Osteoblast (primary cell): ENCODE results near the gene TSSC4. TPM values are rescaled to one million over a fixed set of nuclear protein-coding genes. Genes with fewer than 3 reads are reported as not detected.
"Not testable (repeated sequence)": the region's sequence is repeated elsewhere in the genome, so short reads cannot be mapped to it uniquely, and the experiment has no call there.

ENCODE experiments used
- DNase-seq: peaks from one replicate; pipeline ENCODE4 v3.0.0; 2011; ENCODE audit warnings: low spot score, mixed read lengths; ENCODE audit not compliant: insufficient read length; ENCODE audit errors: missing footprints
- H2AFZ ChIP-seq: 2 replicates; pipeline ENCODE4 v1.6.0; 2011; ENCODE audit warnings: mild to moderate bottlenecking, low read length
- H3K27ac ChIP-seq: 2 replicates; pipeline ENCODE4 v1.5.1; 2011; ENCODE audit warnings: mild to moderate bottlenecking, low read depth, low read length, moderate library complexity
- H3K27me3 ChIP-seq: 2 replicates; pipeline ENCODE4 v1.6.0; 2012; ENCODE audit warnings: mild to moderate bottlenecking, control low read depth, inconsistent platforms, low read length, moderate library complexity; ENCODE audit not compliant: insufficient read depth
- H3K36me3 ChIP-seq: 2 replicates; pipeline ENCODE4 v1.5.1; 2011; ENCODE audit warnings: mild to moderate bottlenecking, low read length, control low read depth, moderate library complexity; ENCODE audit not compliant: insufficient read depth
- H3K4me1 ChIP-seq: 2 replicates; pipeline ENCODE4 v1.5.1; 2011; ENCODE audit warnings: mild to moderate bottlenecking, low read length, control low read depth, moderate library complexity; ENCODE audit not compliant: insufficient read depth
- H3K4me2 ChIP-seq: 2 replicates; pipeline ENCODE4 v1.6.0; 2011; ENCODE audit warnings: mild to moderate bottlenecking, low read length; ENCODE audit not compliant: insufficient read depth
- H3K4me3 ChIP-seq: fragments of 200-600 bp; sonication (generic); 3 replicates; pipeline ENCODE4 v1.5.1; 2012; ENCODE audit warnings: mild to moderate bottlenecking, low read length, inconsistent platforms; ENCODE audit not compliant: insufficient read depth
- H3K79me2 ChIP-seq: 2 replicates; pipeline ENCODE4 v1.6.0; 2012; ENCODE audit warnings: mild to moderate bottlenecking, low read length, control low read depth, inconsistent platforms; ENCODE audit not compliant: insufficient read depth
- H3K9me3 ChIP-seq: 2 replicates; pipeline ENCODE4 v1.5.1; 2011; ENCODE audit warnings: low read depth, low read length, control low read depth
- H4K20me1 ChIP-seq: 2 replicates; pipeline ENCODE4 v1.6.0; 2012; ENCODE audit warnings: mild to moderate bottlenecking, low read length, control low read depth; ENCODE audit not compliant: insufficient read depth
- total RNA-seq: library from RNA; depleted of rRNA; stranded (reverse); fragments of >200 nt; gene quantifications from 2 replicates; pipeline ENCODE4 v1.2.3, GENCODE V29; 2012
- TF ChIP-seq, protein P1 (sequence below): IDR thresholded peaks from 2 replicates; pipeline ENCODE4 v1.5.1; 2011; ENCODE audit warnings: mild to moderate bottlenecking, low read depth, low read length, moderate library complexity; ENCODE audit errors: extremely low read depth

Gene TSSC4
- total RNA-seq, 1 donor = 46.7 TPM

DNA sequence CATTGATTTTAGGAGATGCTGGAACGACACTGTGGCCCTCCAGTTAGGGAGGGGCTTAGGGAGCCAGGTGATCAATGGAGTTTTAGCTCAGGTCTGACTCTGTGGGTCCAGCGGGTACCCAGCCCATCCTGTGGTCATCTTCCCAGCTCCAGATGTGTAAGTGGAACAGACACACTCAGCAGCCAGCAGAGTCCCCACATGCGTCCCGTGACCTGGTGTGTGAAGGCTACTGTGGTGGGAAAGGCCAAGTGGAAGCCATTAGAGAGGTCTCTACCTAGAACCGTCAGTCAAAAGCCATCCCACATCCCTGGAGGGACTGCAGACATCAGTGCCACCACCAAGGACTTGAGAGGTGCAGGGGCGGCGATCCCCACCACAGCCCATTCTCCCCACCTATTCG is 43.3 kb upstream of the TSSC4 start:
- Histone ChIP-seq H3K4me2 (no peak overlapping the region), H3K9me3 (no peaks in the 10 kb centered on the region), H3K36me3 (no peaks in the 10 kb centered on the region), H4K20me1 (no peaks in the 10 kb centered on the region), H2AFZ (no peak overlapping the region), H3K4me3 (no peak overlapping the region), H3K27ac (no peak overlapping the region), H3K4me1 (peaks cover 4% of the 10 kb centered on the region), H3K79me2 (no peaks in the 10 kb centered on the region), H3K27me3 (no peaks in the 10 kb centered on the region)
- no peak for DNase-seq
- TF ChIP-seq, protein P1, sequence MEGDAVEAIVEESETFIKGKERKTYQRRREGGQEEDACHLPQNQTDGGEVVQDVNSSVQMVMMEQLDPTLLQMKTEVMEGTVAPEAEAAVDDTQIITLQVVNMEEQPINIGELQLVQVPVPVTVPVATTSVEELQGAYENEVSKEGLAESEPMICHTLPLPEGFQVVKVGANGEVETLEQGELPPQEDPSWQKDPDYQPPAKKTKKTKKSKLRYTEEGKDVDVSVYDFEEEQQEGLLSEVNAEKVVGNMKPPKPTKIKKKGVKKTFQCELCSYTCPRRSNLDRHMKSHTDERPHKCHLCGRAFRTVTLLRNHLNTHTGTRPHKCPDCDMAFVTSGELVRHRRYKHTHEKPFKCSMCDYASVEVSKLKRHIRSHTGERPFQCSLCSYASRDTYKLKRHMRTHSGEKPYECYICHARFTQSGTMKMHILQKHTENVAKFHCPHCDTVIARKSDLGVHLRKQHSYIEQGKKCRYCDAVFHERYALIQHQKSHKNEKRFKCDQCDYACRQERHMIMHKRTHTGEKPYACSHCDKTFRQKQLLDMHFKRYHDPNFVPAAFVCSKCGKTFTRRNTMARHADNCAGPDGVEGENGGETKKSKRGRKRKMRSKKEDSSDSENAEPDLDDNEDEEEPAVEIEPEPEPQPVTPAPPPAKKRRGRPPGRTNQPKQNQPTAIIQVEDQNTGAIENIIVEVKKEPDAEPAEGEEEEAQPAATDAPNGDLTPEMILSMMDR = no peak

DNA sequence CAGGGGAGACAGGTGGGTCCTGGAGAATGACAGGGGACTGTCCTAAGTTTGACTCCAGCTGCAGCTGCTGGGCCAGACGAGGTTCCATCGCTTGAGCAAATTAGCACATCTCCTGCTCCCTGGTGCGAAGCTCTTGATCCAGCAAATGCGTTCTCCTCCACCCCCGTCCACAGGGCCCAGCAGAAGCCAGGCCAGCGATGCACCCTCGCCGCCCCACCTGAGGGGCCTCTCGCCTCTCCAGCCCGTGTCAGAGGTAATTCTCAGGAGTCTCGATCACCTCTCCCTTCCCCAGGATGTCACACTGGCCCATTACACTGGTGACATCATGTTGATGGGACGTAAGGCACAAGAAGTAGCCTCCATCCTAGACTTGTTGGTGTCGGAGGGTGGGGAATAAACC is 42.9 kb upstream of the TSSC4 start:
- not testable (repeated sequence) for DNase-seq, H3K79me2 ChIP-seq, H3K4me1 ChIP-seq, H2AFZ ChIP-seq, H3K4me3 ChIP-seq, H4K20me1 ChIP-seq, H3K36me3 ChIP-seq, H3K27me3 ChIP-seq, H3K9me3 ChIP-seq, H3K27ac ChIP-seq, H3K4me2 ChIP-seq

DNA sequence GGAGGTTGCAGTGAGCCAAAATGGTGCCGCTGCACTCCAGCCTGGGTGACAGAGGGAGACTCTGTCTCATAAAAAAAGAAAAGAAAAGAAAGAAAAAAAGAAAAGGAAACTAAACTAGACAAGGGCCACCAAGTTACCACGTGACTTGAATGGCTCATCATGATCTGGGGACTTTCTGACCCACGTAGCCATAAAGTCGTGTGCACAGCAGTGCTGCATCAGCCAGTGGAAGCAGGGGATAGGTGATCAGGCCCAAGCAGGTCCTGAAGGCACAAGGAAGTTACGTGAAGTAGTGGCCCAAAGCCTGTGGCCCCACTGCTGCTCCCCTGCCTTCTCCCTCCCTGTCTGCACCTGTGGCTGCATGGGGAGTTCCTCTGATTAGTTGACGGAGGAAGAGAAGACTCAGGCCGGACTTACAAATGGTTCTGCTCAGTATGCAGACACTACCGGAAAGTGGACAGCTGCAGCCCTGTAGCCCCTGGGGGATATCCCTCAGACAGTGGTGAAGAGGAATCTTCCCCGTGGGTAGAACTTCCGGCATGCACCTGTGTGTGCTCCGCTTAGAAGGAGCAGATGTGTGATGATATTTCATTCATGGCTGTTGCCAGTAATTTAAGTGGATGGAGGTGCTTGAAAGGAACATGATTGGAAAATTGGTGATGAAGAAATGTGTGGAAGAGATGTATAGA is 41.7 kb upstream of the TSSC4 start:
- H2AFZ ChIP-seq = no peak overlapping the region
- DNase-seq = no peak
- no peak overlapping the region for H3K4me3 ChIP-seq
- H3K36me3 ChIP-seq = no peaks in the 10 kb centered on the region
- no peak overlapping the region for H3K27ac ChIP-seq
- H3K27me3 ChIP-seq = no peaks in the 10 kb centered on the region
- H3K79me2 ChIP-seq = no peaks in the 10 kb centered on the region
- TF ChIP-seq, protein P1 = no peak
- no peaks in the 10 kb centered on the region for H3K9me3 ChIP-seq
- H3K4me1 ChIP-seq = peaks cover 4% of the 10 kb centered on the region
- no peaks in the 10 kb centered on the region for H4K20me1 ChIP-seq
- no peak overlapping the region for H3K4me2 ChIP-seq

DNA sequence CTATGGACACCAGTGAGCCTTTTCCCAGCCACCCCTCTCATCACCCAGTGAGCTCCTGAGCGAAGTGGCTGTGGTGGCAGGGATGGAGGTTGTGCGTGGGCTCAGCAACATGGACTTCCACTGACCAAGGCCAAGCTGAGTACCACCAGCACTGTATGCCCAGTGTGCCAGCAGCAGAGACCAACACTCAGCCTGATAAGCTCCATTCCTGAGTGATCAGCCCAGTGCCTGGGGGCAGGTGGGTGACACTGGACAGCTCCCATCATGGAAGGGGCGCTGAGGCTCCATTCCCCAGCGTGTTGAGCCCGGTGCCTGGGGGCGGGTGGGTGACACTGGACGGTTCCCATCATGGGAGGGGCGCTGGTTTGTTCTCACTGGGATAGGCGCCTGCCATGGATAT is 41.0 kb upstream of the TSSC4 start:
- no peaks in the 10 kb centered on the region for H3K9me3 ChIP-seq
- H3K79me2 ChIP-seq = no peaks in the 10 kb centered on the region

More for the DNA sequence above, 41.0 kb upstream of the TSSC4 start:
- H3K4me1 ChIP-seq = peaks cover 4% of the 10 kb centered on the region
- TF ChIP-seq, protein P1 = no peak
- no peaks in the 10 kb centered on the region for H3K27me3 ChIP-seq
- H3K4me2 ChIP-seq = no peak overlapping the region
- no peak overlapping the region for H2AFZ ChIP-seq
- no peaks in the 10 kb centered on the region for H3K36me3 ChIP-seq
- H3K27ac ChIP-seq = no peak overlapping the region
- H3K4me3 ChIP-seq = no peak overlapping the region
- no peaks in the 10 kb centered on the region for H4K20me1 ChIP-seq
- DNase-seq = no peak
